Stimulated activated CD4-positive, alpha-beta T cell treated with anti-CD3 and anti-CD28 coated beads, Interleukin-1b, Interleukin-23, amount 100 ng/mL, for 4 hours (primary cell): ENCODE results near the gene TBC1D16.
"Not testable (repeated sequence)": the region's sequence is repeated elsewhere in the genome, so short reads cannot be mapped to it uniquely, and the experiment has no call there.

Experiments used
- DNase-seq, 2 donors: peaks; one replicate each; pipeline ENCODE4 v3.0.0-alpha.2; 2020; ENCODE audit warnings: low read depth in 2 of 2

The TBC1D16 gene

DNA sequence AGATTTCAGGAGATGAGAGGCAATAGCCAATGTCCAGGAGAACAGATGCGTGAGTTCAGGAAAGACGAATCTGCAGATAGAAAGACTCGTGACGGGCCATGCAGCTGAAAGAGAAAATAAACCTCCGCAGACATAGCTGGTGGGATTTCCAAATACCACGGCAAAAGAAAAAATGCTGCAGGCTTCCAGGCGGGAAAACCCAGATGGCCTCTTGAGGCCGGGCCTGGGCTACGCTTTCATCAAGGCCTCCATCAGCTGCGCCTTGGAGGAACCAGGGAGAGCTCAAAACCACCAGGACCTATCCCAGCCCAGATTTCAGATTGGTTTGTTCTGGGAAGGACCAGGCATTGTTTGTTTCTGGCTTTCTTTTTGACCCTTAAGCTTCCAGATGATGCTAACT lies 17.4 kb upstream of the TBC1D16 start:
- DNase-seq, result no peak

DNA sequence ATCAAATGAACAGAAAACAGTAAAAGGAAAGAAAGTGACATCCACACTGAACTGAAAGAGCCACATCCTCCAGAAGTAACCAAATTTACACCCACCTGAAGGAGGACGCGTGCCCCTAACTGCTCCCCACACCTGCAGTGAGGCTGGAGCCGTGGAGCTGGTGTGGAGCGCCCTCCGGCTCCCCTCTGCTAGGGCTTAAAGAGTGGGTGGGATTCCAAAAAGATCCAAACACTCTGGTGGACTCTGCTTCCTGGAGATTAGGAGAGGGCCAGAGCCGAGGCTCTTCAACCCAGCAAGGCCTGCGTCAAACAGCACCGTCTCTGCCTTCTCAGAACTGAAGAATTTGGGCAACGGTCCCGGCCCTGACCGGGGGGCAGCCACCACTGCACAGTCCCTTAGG lies 16.0 kb upstream of the TBC1D16 start:
- no peak for DNase-seq

DNA sequence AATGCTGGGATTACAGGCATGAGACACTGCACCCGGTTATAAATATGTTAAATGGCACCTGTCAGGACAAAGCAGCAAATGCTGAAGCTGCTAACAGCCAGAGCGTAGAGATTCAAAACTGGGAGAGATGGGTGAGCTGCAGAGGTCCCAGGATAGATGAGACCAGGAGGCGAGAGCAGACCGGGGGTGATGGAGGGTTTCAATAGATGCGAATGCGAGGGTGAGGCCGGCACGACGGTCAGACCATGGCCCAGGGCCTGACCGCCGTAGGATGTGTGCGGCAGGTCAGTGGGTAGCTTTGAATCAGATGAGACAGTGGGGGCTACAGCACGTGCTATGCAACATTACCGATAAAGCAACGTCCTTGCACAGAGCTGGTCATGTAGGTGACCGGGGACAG lies 15.0 kb upstream of the TBC1D16 start:
- DNase-seq, result no peak

DNA sequence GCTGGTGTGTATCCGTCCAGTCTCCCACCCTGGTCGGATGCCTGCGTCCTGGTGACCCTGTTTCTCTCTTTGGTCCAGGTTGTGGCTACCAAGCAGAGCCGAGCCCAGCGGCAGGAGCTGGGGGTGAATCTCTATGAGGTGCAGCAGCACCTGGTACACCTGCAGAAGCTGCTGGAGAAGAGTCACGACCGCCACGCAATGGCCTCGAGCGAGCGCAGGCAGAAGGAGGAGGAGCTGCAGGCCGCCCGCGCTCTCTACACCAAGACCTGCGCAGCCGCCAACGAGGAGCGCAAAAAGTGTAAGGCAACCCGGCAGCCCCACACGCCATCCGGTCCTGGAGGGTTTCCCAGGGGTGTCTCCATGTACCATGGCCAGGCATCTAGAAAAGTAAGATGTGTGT lies 14.3 kb upstream of the TBC1D16 start:
- no peak for DNase-seq

DNA sequence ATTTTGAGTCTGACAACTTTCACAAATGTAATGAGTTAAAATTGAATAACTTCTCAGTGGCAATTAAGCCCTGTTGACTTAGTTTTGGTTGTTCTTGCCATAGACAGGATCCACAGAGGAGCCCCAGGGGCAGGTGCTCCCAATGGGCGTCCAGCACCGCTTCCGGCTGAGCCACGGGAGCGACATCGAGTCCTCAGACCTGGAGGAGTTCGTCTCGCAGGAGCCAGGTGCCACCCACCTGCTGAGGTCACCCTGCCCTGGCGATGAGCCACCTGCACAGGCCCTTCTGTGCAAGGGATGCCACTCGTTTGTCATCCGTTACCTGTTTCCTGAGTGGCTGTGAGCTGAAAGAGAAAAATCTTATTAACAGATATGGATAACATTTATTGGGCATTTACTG lies 11.5 kb upstream of the TBC1D16 start:
- no peak for DNase-seq

DNA sequence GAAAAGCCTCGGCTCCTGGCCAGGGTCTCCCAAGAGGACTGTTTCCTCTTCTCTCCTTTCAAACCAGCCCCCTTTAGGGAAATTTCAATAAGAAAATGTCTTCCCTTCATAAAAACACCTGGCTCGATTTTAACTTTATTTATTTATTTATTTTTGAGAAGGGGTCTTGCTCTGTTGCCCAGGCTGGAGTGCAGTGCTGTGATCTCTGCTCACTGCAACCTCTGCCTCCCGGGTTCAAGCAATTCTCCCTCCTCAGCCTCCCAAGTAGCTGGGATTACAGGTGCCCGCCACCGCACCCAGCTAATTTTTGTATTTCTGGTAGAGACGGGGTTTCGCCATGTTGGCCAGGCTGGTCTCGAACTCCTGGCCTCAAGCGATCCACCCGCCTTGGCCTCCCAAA lies 11.0 kb upstream of the TBC1D16 start:
- not testable (repeated sequence) for DNase-seq

DNA sequence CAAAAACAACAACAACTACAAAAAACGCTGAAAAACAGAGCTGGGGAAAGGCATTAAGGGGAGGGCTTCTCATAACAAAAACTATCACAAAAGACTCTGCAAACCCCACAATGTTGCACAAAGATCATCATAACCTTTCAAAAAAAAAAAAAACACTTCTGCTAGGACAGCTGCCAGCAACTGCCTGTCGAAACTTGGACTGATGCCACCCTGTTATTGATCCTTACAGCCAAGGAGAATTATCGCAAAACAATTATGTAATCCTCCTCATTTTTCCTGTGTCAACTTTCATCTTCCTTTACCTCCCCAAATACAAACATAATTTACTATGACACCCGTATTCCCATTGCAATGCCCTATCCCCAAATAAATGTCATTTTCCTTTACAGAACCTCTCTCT lies 10.0 kb upstream of the TBC1D16 start:
- no peak for DNase-seq

DNA sequence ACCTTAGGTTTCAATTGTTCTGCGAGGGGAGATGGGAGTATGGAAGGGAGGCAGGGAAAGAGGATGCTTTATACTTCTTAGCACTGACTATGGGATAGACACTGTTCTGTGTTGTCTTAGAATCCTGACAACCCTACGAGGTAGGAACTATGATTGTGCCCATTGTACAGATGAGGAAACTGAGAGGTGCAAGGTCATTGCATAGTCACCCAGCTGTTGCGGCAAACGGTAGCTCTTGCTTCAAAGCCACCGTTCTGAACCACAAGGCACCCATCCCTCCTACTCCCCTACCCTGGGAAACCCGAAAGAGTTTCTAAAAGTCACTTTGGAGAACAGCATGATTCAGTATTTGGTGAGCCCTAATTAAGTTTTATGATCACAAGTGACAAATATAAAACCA lies 8.3 kb upstream of the TBC1D16 start:
- DNase-seq, result no peak

DNA sequence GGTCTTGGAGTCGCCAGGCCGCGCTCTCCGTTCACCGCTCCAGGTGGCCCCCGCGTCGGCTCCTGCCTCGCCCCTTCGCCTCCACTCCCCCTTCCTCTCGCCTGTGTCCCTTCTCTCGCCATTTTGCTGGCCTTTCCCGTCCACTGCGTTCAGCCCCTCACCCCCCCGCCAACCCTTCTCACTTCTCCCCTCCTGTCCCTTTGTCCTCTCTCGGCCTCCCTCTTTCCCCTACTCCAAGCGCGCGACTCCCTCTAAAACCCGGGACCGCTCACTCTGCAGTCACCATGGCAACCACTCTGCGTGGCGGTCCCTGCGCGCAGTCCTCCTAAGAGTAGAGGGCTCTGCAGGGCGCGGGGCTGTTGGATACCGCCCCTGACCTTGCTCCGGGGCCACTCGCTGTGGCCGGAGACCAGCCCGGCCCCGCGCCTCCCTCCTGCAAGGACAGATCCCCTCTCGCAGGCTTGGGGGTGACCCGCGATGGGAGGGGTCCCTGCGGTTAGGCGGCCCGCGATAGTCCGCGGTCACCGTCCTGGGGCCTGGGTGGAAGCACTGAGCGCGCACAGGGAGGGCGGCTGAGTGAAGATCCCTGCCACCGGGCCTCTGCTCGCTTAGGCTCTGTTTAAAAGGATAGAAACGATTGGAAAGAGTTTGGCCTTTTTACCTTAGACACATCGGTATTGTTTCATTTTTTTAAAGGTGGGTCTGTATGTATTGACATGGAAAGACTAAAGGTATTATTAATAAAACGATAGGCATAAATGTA lies 1.2 kb upstream of the TBC1D16 start:
- peak in 1 of 2 donors; percentile 5 for DNase-seq

DNA sequence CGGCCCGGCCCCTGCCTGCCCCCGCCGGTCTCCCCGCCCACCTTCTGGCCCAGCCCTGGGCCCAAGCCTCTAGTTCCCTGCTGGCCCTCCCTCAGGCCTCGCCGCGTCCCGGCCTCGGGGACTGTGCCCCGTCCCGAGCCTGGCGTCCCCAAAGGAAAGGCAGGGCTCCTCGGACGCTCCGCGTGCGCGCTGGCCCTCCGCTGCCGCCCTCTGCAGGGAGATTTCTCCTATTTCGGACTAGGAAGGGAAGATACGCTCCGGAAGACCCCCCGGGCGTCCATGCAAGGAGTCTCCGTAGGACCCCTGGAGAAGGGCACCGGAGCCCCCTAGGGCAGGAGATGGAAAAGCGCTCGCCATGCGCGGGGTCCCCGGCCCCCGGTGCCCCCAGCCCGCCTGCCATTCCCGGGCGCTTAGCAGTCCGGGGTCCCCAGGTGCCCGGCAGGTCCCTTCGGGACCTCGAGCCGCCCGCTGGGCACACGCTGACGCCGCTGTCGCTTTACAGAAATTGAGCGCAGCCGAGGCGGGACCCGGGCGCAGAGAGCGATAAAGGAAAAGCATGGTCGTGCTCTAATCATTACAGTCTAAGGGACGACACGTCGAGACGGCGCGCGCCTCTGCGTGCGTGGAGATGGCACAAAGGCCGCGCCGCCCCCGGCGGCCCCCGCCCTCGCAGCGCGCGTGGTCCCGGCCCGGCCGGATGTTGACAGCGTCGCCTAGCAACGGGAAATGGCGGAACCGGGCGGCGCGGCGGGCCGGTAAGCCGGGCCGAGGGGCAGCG lies 454 bp upstream of the TBC1D16 start, which contains the start of gene CCDC40:
TSS of gene CCDC40 (plus strand) at position 706 of the 778 bp plus-strand sequence. CDS start at position 727, 21 bp downstream.
- peak; percentile 48 to 61 for DNase-seq

DNA sequence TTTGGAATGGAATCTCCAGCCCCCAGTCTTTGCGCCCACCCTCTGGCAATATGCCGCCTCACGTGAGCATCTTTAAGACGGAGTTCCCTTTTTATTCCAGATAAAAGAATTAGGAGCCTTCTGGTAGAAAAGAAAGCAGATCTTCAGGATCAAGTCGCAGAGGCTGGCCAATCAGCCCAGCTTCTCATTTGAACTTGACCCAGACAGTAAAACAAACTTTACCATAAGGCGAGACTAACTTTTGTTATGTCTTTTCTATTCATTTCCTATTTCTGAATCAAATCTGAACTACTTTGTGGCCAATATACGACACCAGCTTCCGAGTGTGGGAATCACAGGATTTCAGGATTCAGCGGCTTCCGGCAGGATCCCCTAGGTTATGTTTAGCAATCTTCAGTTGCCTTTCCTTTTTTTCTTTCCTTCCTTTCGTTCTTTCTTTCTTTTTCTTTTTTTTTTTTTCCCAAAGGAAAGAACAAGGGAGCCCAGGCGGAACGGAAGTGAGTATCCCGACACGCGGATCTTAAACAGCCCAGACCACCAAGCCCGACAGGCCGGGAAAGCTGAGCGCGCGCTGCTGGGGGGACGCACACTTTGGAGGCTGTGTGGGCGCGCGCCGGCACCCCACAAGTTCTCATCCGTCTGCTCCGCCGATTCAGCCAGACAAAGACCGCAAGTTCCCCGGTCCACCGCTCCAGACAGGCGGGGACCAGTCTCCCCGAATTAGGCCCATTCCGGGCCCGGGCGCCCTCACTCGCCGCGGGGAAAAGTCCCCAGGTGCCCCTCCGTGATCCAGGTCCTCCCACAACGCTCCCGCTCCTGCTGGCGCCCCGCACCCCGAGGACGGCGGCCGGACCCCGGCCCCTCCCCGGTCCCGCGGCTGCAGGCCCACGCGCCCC lies 633 bp downstream of the TBC1D16 start:
- peak; percentile 5 to 23 for DNase-seq

DNA sequence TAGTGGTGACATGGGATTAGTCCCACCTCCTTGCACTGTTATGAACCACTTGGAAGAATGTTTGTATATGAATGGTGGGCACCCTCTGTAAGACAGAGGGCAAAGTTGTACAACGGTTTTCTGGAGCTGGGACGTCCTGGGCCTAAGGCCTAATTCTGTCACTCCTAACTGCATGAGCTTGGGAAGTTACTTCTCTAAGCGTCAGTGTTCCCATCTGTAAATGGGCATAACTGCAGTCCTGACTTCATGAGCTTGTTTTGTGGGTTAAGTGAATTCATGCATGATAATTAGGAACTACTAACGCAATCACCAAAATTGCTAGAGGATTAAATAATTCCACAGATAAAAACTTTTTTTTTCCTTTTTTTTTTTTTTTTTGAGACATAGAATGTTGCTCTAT lies 1.8 kb downstream of the TBC1D16 start:
- no peak for DNase-seq

DNA sequence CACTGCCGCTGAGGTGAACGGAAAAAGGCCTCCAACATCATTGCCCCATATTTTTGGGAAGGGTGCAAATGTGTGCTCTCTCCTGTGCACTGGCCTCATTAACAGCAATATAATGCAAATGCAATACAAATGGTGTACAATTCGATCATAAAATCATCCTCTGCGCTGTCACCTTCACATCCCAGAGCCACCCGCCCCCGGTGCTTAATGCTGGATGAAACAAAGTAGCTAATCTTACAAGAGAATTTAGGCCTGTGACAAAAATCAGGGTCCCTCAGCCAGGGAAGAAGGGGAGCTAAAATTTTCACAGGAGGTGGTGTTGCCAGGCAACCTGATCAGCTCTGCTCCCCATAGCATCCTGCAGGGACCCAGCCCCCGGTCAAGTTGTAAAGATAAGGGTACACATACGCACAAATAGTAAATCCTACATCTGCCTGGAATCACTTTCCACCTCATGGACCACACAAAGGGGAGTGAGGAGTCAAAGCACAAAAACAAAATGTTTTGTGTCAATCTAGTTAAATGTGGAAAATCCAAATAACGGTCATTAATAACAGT lies 3.0 kb downstream of the TBC1D16 start:
- no peak for DNase-seq

DNA sequence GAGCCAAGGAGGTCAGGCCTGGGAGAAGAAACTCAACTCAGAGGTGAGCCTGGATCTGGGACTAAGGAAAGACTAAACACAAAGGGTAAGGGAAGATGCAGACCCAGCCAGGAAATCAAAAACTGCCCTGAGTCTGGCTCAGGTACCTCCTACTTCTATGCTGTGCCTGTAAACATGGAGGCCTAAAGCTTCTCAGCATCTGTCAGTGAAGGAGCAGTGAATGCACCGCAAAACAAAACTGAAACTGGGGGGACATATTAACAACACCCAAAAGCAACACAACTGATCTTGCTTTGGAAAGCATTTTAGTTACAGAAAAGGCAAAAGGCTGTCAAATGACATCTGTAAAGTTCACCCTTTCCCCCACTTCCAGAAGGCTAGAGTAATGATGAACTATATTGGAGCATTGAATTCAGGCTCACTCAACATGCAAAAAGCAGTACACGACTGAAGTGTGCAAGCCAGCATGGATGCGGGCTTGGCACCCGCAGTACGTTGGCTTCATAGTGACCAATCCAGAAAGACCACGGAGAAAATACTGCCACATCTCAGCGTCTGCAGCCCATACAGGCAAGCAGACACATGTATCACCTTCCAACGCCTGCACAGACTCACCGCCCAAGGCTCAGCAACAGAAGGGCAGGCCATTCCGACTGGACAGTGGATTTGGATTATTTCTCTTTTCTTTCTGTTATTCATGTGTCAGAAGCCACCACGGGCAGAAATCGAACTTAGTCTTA lies 3.8 kb downstream of the TBC1D16 start:
- no peak for DNase-seq

DNA sequence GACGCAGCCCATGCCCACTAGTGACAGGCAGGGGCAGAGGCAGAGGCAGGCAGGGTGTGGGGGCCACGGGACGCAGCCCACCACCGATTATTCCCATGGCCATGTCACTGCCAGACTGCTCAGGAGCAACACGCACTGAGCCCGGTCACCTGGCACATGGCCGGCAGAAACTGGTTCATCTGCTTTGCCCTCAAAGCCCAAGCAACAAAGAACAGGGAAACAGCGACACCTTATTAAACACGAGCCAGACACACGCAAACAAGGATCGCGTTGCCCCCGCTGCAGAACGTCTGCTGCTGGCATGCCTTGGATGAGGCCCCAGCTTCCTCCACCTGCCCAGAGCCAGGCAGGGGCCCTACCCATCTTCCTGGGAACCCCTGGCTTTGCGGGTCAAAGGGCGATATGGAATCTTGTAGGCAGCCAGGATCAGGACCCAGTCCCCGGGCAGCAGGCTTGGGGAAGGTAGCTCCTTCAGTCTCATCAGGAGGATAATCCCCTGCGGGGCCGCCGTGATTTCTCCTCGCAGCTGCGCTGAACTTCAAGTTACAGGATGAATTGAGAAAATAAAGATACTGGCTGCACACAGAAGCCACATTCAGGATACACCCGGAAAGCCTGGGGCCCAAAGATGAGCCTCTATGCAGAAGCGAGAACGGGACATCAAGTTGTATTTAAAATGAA lies 4.8 kb downstream of the TBC1D16 start:
- DNase-seq, result no peak

DNA sequence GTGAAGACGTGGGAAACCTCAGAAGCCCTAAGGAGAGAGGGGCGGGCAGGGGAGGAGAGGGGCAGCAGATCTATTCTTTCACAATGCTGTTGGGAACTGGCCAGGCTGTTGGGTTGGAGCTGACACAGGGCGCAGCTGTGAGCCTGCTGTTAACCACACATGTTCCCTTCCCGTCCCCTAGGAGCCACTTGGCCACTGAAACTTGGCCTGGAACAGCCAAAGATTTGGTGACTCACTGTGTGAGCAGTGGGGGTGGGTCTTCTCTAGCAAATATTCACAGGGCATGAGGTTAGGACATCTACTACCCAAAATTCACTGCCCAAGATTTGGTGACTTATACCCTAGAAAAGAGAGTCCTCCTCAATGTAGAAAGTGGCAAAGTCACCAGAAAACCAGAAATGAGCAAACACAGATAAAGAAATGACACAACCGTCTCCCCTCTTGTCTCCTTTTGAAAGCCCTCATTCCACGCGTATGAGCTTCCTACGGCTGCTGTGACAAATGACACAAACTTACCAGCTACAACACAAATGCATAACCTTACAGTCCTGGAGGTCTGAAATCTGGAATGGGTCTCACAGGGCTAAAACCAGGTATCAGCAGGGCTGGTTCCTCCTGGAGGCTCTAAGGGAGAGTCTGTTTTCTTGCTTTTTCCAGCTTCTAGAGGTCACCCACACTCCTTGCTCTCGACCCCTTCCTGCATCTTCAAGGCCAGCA lies 6.3 kb downstream of the TBC1D16 start:
- DNase-seq, result no peak

DNA sequence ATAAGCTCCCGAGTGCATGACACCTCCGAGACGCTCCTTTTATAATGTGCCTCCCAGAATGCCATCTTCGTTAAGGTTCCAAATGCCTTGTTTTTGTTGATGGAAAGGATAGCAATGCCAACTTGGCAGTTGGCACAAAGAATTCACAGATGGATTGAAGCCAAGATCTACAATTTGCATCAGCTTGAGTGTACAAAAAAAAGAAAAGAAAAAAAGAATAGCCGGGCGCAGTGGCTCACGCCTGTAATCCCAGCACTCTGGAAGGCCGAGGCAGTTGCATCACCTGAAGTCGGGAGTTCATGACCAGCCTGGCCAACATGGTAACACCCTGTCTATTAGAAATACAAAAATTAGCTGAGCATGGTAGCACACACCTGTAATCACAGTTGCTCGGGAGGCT lies 7.6 kb downstream of the TBC1D16 start:
- DNase-seq, result no peak

DNA sequence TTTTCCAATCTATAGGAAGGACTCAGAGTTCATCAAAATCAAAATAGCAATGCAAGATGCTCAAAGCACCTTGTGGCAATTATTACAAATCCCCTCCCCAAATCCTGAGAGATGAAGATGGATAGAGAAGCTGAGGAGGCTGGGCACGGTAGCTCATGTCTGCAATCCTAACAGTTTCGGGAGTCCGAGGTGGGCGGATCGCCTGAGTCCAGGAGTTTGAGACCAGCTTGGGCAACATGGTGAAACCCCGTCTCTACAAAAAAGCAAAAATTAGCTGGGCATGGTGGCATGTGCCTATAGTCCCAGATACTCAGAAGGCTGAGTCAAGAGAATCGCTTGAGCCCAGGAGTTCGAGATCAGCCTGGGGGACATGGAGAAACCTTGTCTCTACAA lies 8.6 kb downstream of the TBC1D16 start:
- DNase-seq, result no peak

DNA sequence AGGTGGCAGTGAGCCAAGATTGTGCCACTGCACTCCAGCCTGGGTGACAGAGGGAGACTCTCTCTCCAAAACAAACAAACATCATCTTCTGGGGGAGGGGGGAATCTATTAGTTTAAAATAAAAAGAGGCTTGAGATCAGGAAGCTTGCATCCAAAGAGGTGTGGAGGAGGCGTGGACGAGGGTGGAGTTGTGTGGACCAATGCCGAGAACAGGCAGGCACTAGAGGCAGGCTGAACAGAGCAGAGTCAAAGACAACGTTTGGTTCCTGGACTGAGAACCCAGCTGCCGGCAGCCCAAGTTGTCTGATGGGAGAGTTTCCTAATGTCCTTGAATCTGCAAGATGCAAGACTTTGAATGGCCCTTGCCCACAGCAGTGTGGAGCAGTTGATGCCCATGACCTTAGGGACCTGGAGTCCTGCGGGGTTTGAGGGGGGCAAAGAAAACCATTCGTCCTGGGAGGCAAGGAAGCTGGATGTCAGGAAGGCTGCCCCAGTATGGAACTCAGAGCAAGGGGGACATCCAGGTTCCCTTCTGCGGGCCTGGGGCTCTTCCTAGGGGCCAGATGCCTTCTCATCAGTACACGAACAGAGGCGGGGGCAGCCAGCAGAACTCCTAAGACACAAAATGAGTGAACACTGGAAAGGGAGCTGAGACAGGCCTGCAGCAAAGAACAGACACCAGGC lies 9.2 kb downstream of the TBC1D16 start:
- DNase-seq, result no peak
